ENCODE measurements around the gene CDK5R2.

DNA sequence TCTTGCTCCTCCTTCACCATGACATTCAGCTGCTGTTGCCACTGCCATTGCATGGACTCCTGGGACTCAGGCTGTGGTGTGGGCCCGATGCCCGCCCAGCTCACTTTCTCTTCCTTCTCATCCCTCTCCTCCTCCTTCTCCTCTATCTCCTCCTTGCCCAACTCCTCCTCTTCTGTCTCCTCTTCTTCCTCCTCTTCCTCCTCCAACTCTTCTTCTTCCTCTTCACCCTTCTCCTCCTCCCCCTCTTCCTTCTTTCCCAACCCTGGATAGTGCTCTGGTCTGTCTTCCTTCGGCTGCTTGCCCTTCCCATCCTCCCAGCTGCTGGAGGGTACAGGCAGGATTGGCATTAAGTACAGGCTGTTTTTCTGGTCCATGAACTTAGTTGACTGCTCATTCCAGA is 44.5 kb downstream of the CDK5R2 start:
- TF ChIP-seq, protein P1, sequence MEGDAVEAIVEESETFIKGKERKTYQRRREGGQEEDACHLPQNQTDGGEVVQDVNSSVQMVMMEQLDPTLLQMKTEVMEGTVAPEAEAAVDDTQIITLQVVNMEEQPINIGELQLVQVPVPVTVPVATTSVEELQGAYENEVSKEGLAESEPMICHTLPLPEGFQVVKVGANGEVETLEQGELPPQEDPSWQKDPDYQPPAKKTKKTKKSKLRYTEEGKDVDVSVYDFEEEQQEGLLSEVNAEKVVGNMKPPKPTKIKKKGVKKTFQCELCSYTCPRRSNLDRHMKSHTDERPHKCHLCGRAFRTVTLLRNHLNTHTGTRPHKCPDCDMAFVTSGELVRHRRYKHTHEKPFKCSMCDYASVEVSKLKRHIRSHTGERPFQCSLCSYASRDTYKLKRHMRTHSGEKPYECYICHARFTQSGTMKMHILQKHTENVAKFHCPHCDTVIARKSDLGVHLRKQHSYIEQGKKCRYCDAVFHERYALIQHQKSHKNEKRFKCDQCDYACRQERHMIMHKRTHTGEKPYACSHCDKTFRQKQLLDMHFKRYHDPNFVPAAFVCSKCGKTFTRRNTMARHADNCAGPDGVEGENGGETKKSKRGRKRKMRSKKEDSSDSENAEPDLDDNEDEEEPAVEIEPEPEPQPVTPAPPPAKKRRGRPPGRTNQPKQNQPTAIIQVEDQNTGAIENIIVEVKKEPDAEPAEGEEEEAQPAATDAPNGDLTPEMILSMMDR (IDR thresholded peaks at IDR 0.05; ENCODE audit: insufficient read depth, low read depth, low read length), result no peak
- no peak for TF ChIP-seq EZH2 (IDR thresholded peaks at IDR 0.05; ENCODE audit: insufficient read depth, low read length)
